Fibroblast of peridontal ligament (primary cell): Measurements from ENCODE around the gene CPED1.
"Not testable (repeated sequence)": the region's sequence is repeated elsewhere in the genome, so short reads cannot be mapped to it uniquely, and the experiment has no call there.

ENCODE experiments used
- DNase-seq: peaks from one replicate; pipeline ENCODE4 v3.0.0-alpha.2; 2010; ENCODE audit errors: extremely low read depth

Gene CPED1

DNA sequence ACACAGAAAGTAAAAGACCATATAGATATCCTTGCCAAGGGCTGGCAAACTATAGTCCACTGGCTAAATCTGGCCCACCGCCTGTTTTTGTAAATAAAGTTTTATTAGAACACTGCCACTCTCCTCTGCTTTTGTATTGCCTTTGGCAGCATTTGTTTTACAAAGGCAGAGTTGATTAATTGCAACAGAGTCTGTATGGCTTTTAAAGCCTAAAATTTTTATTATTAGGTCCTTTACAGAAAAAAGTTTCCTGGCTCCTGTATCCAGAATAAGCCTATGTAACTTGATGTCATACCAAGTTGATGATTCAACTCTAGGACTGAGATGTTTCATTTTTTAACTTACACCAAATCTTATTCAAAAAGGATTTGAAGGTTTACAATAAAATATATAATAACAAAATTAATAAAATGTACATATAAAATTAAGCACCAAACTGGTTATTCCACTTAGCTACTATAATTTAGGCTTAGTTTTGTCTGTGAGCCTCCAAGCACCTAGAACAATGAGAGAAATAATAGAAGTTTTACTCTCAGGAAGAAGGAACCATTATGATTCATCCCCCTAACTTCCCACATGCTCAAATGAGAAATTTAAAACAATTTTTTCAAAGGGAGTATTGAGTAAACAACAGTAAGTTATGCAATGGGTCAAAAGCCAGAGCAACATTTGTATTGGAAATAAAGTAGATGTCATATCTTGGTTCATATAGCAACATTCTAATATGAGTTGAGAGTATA, 31.9 kb downstream of the CPED1 start:
- peak; percentile 80 for DNase-seq

- DNase-seq: no peak
These were observed 32.8 kb downstream of the CPED1 start for GRCh38 chr7:121020989-121021969.

DNA sequence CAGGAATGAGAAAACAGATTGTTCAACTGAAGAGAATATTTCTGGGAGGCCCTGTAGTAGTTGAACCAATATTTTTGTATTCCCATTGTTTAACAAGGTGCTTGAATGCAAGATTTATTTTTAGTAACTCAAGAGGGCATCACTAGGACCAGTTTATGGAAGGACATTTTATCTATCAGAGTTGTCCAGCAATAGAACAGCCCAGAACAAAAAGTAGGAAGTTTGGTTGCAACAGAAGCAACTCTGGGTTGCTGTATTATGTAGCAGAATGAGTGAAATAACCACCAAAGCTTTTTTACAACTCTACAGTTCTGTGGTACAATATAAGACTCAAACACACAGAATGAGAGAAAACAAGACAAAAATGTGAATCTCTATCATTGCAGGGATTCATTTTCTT, 34.7 kb downstream of the CPED1 start:
- no peak for DNase-seq

- peak; percentile 68 for DNase-seq
These were observed 35.4 kb downstream of the CPED1 start for GRCh38 chr7:121023683-121024511.

DNA sequence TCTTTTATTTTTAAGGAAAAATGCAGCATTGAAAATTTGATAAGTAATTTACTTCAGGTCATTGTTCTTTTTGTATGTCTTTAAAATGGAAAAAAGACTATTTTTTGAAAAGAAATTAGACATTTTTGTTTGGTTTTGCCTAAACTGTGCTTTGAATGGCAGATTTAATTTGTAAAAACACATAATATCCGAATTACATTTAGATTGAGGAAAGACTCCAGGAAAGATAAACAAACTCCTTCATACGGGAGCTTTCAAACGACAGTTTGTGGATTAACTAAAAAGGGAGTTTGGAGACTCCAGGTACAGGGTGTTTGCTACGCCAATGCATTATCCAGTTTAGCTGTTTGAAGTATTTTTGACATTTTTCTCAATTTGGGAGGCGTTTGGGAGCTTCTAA, 36.1 kb downstream of the CPED1 start:
- no peak for DNase-seq

GRCh38 chr7:121026159-121026558, 37.6 kb downstream of the CPED1 start:
- DNase-seq: no peak

DNA sequence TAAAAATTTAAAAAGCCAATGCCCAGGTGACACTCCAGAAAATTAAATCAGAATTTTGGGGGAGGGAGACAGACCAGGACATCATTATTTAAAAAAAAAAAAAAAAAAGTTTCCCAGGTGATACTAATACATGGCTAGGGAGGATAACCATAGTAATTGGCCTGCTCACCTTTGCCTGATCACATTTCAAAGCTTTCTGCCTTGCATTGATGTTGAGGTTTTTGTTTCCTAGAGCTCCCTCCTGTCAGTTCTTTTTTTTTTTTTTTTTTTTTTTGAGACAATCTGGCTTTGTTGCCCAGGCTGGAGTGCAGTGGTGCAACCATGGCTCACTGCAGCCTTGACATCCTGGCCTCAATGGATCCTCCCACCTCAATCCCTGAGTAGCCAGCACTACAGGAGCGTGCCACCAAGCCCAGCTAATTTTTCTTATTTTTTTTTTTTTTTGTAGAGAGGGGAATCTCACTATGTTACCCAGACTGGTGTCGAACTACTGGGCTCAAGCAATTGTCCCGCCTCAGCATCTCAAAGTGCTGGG, 38.1 kb downstream of the CPED1 start:
- no peak for DNase-seq

DNA sequence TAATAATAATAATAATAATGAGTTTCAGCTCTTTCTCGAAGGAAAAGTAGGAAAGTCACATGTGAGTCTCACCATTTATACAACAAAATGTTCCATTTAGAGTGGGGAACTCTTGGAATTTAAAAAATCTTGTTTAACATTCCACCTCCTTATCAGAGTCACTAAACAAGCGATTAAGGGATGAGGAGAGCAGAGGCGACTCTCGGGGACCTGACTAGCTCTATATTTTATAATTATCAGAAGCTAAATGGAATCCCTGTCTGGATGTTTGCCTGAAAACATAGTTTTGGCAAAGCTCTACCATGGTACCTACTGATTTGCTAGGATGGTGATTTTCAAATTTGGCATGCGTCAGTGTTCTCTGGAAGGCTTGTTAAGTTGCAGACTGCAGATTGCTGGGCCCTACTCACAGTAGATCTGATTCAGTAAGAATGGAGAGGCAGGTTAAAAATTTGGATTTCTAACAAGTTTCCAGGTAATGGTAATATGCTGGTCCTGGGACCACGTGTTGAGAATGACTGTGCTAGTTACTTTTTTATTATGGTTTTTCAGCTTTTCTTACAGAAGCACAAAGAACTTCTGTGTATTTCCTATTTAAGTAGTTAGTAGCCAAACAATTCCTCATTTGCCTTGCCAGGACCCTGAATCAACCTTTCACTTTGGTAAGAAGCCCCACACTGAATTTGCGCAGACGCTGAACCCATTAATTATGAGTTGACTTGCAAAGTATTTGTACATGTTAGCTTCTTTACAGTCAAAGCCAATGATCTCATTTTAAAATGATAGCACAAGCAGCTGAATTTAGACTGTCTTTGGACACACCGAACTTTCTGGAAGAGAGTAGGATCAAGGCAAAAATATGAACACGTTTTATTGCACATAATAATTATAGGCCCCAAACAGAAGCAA, 39.5 kb downstream of the CPED1 start:
- DNase-seq: peak; percentile 49

- DNase-seq: no peak
These were observed 40.8 kb downstream of the CPED1 start for GRCh38 chr7:121029302-121029701.

- no peak for DNase-seq
These were observed 41.8 kb downstream of the CPED1 start for GRCh38 chr7:121030308-121030707.

DNA sequence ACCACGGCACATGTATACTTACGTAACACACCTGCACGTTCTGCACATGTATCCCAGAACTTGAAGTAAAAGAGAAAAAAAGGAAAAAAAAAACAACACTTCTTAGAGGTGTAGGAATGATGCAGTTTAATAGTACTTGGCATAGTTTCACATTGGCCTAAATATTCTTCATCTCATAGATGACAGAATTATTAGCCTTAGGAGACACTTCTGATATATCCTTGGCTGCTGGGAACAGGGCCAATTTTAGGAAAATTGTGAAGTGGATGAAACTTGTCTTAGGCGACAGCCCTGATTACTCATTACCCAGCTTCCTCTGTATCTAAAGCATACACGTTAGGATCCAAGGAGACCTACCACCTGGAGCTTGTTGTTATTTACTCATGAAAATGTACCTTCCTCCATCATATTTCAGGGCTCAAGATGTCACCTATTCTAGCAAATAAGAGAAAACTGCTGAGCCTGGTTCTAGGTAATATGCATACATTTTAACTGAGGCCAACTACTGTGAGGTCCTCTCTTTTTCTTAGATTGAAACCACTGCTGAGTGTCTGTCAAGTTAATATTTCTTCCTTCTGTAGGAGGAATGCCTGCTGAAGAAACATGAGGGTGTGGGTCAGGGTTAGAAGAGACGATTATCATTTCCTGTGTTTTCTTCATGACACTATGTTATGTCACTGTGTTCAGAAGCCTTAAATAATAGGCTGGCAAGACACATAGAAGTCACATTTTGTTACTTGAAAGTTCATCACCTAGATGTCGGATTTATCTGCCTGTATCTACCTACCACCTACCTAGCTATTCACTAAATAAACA, 44.3 kb downstream of the CPED1 start:
- no peak for DNase-seq

DNA sequence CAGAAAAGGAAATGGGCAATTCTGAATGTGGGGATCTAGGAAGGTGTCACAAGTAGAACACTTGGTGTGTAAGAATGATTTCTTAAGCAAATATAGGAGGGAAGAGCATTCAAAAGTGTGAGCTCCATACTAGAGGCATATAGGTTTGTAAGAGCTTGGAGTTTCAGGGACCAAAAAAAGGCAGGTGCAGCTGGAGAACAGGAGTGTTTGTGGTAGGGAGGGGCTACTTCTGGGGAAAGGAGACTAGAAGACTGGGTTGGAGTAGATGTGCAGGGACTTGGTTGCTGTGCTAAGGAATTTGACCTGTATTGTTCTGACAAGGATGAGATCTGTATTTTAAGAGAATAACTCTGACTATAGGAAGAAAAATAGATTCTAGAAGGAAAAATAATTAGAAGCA, 46.4 kb downstream of the CPED1 start:
- DNase-seq: no peak

DNA sequence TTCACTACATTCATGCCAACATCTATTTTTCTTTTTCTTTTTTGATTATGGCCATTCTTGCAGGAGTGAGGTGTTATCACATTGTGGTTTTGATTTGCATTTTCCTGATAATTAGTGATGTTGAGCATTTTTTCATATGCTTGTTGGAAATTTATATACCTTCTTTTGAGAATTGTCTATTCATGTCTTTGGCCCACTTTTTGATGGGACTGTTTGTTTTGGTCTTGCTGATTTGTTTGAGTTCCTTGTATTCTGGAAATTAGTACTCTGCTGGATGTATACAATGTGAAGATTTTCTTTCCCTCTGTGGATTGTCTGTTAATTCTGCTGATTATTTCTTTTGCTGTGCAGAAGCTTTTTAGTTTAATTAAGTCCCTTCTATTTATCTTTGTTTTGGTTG, 48.3 kb downstream of the CPED1 start:
- DNase-seq: not testable (repeated sequence)

DNA sequence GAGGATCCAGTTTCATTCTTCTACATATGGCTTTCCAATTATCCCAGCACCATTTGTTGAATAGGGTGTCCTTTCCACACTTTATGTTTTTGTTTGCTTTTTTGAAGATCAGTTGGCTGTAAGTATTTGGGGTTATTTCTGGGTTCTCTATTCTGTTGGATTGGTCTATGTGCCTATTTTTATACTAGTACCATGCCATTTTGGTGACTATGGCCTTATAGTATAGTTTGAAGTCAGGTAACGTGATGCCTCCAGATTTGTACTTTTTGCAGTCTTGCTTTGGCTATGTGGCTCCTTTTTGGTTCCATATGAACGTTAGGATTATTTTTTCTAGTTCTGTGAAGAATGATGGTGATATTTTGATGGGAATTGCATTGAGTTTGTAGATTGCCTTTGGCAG, 48.8 kb downstream of the CPED1 start:
- DNase-seq: not testable (repeated sequence)

DNA sequence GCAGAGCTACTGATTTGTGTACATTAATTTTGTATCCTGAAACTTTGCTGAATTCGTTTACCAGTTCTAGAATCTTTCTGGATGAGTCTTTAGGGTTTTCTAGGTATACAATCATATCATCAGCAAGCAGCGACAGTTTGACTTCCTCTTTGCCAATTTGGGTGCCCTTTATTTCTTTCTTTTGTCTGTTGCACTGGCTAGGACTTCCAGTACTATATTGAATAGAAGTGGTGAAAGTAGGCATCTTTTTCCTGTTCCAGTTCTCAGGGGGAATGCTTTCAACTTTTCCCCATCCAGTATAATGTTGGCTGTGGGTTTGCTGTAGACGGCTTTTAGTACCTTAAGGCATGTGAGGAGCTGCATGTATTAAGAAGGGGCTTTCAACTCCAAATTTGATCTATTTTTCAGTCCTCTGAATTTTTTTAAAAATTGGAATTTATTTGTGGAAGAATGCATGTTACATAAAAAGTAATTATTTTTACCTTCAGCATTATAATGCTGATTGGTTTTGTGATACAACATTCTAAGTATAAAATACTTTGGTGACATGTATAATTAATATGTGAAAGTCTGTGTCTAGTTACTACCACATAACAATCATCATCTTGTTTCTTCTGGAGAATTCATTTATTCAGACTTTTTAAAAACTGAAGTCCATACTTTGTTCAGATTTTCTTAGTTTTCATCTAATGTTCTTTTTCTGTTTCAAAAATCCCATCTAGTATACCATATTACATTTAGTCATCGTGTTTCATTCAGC, 49.6 kb downstream of the CPED1 start:
- DNase-seq: no peak

GRCh38 chr7:121038717-121039509, 50.4 kb downstream of the CPED1 start:
- DNase-seq: no peak

DNA sequence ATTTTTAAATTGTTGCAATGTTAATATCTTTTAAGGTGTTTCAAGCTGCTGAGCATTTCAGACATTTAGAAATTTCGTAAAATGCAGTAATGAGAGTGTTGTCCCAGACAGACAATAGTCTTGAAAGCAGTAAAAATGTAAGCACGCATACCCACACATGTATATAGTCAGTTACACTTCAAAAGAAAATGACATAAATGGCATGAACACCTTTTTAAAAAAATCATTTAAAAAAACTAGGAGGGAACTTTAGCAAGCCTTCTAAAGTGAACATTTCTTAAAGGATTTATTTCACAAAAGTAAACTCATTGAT, 51.0 kb downstream of the CPED1 start:
- DNase-seq: no peak

DNA sequence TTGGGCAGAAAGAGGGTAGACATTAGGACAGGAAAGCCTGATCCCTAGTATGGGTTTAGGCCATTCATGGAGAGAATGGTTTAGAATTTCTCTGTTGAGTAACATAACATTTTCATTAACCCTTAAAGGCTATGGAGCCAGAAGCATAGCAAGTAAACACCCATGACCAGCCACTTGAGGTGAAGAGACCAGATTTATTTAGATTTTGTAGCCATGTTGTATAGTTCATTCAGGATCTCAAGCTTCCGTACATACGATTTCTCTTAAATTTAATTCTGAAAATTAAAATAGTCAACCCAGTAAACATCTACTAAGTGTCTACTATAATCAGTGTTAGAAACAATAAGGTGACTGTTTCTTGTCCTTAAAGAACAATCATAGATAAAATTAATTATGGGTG, 51.5 kb downstream of the CPED1 start:
- no peak for DNase-seq
